Kasumi-1 (cell line): ENCODE results near the gene IDH2.
A peak's percentile ranks its signal among the peaks of the same experiment; 100 is the strongest.

Experiments
- DNase-seq, 2 experiments: peaks; one replicate each; lab custom pipeline; 2025; lab: John Stamatoyannopoulos, UW

The IDH2 gene

GRCh38 chr15:90042766-90043529 is 59.3 kb downstream of the IDH2 start:
- no peak for DNase-seq

- DNase-seq, result no peak
These were observed 59.9 kb downstream of the IDH2 start for GRCh38 chr15:90042356-90042755.

- no peak for DNase-seq
These were observed 61.6 kb downstream of the IDH2 start for GRCh38 chr15:90040618-90041017.

GRCh38 chr15:90039996-90040395 is 62.3 kb downstream of the IDH2 start:
- no peak for DNase-seq

GRCh38 chr15:90038632-90039095 is 63.6 kb downstream of the IDH2 start:
- no peak for DNase-seq

GRCh38 chr15:90037961-90038631 is 64.2 kb downstream of the IDH2 start:
- DNase-seq, result no peak

GRCh38 chr15:90037511-90037860 is 64.8 kb downstream of the IDH2 start:
- DNase-seq, result no peak

DNA sequence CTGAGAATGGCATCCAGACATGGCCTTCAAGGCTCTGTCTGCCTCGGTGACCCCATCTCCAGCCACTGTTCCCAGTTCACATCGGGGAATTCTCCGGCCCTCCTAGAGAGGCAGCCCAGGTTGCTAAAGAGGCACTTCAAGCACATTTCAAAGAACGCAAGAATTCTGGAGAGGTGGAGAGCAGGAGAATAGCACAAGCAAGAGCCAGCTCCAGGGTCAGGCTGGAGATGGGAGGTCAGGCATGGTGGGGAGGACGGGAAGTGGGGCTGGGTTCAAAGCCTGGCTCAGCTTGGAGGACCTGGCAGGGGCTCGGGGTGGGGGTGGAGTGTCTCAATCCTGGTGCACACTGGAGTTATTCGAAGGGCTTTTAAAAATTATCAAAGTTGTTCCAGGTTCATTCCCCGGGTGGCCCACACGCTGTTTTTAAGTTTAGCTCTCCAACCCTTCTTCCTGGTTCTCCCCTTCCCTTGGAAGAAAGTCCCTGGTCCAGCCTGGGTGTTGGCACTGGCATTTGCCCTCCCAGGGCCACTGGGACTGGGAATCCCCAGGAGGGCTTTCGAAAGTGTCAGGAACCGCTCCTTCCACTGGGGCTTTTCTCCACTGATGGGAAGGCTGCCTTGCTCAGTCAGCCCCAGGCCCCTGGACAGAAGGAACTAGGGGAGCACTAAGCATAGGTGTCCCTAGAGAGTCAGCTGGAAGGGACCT is 65.3 kb downstream of the IDH2 start:
- no peak for DNase-seq

DNA sequence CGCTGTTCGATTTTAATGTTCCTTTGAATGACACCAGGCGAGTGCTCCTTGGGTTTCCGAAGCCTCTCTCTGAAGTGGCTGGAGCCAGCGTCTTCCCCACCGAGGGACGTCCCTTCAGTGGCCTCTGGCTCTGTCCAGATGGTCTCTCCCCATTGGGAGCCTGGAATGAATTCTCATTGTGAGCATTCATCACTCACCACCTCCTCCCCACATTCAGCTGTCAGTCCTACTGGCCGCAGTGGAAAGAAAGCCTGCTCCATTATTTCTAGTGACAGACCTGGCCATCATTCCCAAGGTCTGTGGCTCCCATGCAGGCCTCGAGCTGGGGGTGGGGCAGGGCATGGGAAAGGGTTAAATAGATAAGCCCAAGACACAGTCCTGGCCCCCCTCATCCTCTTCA is 65.9 kb downstream of the IDH2 start:
- no peak for DNase-seq

GRCh38 chr15:90035840-90036230 is 66.4 kb downstream of the IDH2 start:
- peak in 1 of 2 experiments; percentile 55 for DNase-seq

DNA sequence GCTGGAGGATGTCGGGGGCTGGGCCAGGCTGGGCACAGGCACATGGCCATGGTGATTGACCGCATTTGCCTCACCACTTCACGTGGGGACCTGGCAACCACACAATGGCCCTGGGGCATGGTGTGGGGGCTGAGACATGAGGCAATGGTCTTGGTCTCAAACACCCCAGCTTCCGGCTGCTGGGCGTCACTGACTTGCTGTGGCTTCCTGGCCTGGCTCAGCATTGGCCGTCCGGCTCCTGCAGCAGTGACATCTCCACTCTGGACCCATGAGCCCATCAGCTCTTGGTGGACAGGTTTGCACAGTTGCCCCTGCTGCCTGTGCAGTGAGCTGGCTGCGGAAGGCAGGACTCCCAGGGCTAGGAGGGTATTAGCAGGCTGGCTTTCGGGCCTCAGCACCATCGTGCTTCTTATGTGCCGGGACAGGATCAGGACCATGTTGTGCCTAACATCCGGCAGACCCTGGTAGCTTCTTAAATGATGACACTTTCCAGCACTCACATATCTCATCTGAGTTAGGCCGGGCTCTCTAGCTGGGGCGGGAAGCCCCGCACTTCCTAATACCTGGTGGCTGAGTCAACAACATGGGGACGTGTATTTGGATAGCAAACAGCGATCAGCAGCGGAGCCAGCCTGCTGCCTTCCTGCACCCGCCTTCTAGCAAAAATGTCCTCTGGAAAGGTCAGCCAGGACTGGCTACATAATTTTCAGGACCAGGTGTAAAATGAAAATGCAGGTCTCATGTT is 67.0 kb downstream of the IDH2 start:
- peak; percentile 58 to 63 for DNase-seq

DNA sequence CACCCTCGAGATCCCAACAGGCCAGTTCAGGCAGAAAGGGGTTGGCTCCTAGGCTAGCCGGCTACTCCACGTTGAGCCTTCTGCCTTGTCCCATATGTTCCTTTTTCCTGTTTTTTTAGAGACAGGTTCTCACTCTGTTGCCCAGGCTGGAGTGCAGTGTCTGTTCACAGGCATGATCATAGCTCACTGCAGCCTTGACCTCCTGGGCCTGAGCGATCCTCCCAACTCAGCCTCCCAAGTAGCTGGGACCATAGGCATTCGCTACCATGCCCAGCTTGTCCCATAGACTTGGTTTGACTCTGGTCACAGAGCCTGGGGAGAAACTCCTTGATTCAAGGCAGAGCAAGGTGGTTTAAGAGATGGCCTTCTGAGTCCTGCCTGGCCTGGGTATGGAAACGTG is 68.8 kb downstream of the IDH2 start:
- DNase-seq, result no peak
